Measurements from ENCODE around the gene PAQR7.

Gene PAQR7

DNA sequence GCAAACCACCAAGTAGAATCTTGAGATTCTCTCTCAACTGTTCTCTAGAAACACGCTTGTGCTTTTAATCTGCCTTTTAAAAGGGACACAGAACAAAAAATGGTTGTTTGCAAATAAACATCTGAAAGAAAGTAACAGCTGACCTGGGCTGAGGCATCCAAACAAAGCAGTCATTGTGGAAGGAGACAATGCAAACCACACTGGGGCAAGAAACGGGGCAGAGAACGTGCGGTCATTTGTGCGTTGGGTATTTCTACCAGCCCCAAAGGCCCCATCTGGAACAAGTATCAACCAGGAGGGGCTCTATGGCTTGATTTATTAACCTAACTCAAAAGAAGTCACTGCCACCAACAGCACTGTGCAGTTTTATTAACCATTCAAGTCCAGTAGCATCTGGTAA is 24.7 kb upstream of the PAQR7 start:
- no peak for DNase-seq

DNA sequence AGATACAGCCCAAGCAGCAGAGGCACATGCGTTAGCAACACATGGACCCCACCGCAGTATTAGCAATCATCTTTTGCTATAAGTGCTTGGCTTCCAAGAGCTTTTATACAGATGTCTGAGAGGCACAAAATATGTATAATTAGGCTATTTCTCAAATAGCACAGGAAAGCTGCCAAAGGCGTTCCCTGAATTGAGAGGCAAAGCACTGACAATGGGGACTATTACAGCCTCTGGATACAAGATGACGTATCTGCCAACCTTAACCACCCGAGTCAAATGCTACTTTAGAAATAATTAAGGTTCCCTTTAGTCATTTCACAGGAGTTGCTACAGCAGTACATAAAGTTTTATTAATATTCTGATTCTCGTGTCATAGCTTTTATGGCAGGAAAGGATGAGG is 24.3 kb upstream of the PAQR7 start:
- no peak for DNase-seq

DNA sequence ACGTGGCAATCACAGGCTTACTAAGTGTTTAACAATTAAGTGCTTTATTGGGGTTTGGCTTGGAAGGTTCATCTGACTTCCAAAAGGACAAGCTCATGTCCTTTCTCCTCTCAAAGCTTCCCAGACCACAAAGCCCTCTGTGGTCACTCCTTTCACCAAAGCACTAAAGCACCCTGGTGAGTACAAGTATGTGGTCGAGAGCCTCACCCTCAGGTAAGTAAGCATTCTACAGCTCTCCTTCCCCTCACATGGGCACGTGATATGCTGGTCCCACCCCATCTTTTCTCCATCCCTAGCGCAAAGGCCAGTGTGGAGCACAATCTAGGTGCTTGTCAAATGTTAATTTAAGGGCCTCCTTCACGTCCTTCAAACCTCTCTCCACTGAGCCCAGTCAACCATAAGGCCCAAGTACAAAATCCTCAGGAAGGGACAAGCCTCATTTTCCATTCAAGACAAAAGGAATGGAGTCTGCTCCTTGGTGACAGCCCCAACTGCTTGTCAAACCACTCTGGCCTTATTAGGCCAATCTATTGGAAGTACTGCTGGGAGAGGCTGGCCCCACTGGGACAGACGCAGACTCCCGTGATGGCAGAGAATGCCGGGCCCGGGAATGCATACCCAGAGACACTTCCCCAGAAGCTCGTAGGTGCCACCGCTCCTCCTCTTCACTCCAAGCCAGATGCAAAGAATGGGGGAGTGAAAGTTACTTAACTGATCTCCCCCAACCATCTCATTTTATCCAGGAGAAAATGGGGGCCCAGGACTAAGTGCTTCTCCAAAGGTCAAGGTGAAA is 22.9 kb upstream of the PAQR7 start:
- DNase-seq, result no peak

DNA sequence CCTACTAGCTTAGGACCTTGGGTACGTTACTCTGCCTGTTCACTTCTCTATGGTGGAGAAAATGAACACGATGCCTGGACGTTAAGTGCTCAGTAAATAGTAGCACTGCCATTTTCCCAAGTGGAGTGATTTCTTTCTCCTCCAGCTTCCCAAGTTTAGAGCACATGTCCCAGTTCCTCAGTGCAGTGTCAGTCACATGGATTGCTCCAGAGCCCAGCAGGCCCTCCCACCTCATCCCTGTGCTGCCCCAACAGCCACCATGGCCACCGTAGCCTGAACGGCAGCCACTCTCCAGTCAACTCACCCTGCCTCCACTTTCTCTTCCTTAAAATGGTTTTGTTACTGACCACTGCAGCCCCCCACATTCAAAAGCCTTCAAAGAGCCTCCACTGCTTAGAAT is 22.2 kb upstream of the PAQR7 start:
- DNase-seq, result no peak

DNA sequence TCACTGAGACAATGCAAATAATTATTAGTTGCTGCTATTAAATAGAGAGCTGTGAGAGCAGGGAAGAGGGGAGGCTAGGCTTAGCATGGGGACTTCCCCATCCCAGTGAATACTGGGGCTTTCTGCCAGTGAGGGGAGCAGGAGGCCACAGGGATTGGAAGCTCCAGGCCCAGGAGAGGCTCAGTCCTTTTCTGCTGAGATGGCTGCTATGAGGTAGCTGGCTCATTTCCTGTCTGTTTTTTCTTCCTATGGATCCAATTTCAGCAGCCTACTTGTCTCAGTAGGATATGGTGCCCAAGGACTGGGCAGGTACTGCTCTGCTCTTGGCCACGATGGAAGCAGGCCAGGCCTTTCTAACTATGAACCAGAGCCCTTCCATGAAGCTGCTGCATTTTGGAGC is 20.8 kb upstream of the PAQR7 start:
- no peak for DNase-seq

DNA sequence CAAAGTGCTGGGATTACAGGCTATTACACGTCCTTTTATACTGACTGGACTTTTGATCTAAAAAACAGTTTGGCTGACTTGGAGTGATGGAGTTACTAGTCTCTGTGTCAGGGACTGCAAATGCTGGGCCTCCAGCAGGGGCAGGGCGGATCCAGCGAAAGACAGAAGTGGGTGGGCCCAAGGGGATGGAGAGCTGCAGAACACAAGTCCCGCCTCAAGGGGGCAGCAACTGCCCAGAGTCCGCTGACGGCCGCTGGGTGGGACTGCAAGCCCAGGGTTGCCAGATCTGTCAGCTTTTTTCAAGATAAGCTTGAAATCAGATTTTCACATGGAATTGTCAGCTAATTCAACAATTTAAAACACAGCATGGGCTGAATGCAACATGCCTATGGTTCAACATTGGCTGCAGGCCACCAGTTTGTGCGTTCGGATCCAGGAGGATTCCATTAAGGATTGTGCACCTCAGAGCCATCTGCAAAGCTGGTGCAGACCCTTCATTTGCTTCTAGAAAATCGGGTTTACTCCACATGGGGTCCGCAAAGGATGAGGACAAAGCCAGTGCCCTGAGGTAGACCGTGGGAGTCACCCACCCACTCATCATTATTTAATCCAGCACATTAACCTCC is 20.0 kb upstream of the PAQR7 start:
- peak; percentile 78 to 98 for DNase-seq

DNA sequence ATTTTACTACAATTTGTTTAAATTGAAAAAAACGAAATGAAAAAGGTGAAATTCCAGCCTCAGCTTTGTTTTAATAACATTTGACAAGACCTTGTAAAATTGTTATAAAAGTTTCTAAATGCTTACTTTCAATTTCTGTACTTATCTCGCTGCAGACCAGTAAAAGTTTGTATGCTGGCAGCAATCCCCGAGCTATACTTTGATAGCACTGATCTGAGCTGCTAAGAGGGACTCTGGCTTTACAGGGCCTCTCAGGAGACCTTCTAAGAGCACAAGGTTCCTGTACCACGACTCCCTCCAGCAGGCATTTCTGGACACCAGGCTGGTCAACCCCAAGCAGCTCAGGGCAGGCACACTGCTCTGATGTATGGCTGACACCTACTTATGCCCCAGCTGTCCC is 17.6 kb upstream of the PAQR7 start:
- no peak for DNase-seq

DNA sequence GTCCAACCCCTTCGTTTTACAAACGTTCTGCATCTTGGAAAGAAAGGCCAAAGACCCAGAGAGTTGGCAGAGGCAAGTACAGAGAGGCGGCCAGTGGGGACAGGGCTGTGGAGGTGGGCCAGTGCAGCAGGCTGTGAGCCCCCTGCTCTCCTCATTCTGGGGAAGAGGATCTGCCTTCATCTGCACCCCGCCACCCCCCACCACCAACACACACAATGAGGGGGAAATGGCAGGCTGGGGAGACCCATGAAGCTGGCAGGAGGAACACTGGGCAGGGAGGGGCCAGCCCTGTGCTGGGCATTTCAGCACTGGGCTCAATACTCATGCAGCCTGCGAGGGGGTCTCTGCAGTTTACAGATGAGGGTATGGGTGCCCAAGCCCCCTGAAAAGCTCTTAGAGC is 16.1 kb upstream of the PAQR7 start:
- no peak for DNase-seq

DNA sequence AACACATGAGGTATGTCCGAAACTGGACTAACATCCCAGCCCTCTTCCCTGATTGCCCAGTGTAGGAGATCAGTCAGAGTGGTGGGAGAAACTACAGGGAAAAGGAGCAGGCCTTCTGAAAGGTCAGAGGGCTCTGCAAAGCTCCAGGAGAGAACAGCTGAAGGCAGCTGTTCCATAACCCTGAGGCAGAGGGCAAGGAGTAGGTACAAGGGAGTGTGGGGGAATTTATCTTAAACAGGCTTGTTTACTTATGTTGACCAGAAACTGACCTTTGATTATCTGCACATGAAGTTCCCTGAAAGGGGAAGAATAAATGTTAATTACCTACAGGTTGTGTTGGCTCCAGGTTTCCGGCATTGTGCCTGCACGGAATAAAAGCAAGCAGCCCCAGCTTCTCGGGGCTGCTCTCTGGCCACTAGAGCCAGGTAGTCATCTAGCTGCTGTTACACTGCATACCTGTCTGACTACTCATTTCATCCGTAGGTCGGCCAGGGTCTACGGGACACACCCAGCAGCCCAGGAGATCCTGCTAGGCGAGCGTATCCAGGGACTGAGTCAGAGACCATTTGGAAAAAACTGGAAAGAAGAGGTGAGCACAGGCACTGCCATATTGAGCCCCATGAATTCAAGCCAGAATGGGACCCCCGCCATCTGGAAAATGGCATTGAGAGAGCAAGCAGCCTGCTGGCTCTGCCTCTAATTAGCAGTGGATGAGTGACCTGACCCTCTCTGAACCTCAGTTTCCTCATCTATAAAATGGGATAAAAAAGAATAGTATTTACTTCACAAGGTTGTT is 14.9 kb upstream of the PAQR7 start:
- no peak for DNase-seq

DNA sequence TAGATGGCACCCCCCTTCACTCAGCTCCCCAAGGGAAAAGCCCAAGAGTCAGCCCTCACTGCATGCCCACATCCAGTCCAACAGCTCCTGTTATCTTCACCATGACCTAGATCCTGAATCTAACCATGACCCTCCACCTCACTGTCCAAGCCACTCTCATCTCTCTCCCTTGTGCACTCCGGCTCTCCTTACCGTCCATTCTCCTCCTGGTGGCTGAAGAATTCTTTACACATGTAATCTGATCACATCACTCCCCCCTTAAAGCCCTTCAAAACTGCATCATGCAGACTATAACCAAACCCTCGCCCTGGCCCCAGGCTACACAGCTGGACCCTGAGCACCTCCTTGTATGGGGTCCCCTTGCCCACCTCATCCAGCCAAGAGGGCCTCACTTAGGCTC is 14.0 kb upstream of the PAQR7 start:
- no peak for DNase-seq

DNA sequence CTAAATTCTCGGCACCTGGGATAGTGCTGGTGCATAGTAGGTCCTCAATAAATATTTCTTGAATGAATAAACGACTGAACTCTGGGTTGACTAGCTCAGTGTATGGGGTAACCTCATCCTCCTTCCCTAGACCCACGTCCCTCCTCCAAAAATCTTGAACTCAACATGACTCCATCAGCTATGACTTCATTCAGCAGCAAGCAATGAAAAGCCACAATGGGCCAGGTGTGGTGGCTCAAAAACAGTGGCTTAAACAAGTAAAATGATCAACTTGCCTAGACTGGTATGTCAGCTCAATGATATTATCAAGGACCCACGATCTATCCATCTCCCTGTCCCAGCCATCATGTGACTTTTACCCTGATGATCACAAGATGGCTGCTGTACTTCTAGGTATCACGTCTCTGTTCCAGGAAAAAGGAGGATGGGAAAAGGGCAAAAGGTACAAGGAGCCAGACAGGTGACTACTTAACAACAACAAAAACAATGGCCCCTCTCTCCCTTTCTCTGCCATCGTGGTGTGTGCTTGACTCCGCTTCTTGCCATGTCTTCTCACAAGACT is 13.0 kb upstream of the PAQR7 start:
- no peak for DNase-seq

DNA sequence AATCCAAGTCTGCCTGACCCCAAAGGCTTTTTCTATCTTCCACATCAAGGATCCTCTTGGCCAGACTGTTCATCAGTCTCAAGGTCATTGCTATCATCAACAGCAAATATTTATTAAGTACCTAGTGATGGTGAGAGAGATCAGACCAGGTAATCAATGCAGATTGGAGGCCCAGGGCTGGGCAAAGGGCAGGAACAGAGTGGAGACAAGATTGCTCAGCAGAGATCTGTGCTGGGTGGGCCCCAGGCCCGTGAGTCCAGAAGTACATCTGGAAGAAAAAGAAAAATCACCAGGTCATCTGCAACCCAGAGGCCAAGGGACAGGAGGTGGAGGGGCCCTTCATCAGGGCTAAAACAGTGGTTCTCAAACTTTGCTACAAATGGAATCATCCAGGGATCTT is 10.1 kb upstream of the PAQR7 start:
- no peak for DNase-seq

DNA sequence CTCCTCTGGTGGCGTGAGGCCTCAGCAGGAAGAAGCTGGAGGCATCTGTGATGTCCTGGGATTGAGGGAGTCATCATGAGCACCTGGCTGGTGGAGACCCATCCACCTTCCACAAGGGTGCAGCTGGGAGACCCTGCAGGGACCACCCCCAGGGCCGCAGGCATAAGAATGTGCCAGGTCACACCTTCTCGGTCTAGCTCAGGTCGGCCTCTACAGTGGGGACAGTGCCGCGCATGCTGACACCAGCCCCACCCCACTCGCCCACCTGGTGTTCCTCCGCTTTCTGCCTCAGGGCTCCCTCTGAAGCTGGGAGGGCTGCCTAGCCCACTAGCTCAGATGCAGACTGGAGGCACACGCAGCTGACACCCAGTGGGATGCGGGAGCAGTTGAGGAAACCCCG is 5.8 kb upstream of the PAQR7 start:
- no peak for DNase-seq

DNA sequence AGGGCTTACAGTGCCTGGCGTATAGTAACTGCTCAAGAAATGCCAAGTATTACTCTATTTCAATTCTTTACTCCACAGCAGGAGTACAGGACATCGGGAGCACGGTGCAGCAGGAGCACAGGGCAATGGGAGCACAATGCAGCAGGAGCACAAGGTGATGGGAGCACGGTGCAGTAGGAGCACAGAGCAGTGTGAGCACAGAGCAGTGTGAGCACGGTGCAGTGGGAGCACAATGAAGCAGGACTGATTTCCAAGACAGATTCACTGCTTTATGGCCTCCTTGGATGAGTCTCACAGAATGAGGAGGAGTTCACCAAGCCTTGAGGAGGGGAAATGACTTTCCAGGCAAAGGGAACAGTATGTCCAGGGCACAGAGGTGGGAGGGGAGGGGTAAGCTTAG is 5.0 kb upstream of the PAQR7 start:
- DNase-seq, result no peak

DNA sequence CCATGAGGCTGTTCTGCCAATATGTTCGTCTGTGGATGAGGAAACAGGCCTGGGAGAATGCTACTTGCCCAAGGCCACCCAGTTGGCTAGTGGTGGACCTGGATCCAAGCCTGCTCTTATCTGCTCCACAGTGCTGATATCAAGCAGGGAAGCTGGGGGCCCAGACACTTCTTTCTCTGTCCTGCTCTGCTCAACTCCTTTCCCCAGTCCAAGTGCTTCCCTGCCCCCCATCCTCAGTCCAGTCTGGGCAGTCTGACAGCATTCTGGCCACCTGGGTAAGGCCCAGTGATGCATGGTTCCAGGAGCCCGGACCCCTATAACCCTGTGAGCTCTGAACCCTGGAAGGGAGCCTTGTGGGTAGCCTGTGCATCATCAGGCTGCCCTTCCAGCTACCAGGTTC is 4.2 kb upstream of the PAQR7 start:
- DNase-seq, result no peak

DNA sequence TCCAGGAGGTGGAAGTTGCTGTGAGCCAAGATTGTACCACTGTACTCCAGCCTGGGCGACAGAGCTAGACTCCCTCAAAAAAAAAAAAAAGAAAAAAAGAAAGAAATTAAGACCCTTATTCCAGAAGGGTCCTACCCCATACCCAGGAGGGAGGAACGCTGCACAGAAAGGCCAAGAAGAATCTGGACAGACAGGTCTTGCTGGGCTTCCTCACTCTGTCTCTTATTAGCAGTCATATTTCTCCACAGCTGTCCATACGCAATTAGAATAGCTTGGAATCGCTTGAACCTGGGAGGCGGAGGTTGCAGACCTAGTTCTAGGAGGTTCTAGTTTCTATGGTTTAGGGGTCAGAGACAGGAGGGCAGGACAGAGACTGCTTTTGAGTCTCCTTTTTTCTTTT is 3.2 kb upstream of the PAQR7 start:
- DNase-seq, result no peak

DNA sequence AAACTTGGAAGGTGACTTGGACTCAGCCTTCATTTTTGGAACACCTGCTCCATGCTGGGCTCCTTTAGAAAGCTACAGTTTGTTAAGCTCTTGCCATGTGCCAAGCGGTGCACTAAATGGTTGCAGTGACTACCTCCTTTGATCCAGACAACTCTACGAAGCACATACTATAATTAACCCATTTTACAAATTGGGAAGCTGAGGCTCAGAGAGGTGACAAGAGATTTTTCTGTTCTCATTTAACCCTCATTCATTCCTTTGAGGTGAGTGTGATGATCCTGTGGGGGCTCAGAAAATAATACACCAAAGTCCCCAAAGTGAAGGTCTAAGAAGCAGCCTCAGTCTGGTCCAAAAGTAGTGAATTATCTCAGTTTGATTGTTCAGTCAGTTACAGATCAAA is 1.6 kb upstream of the PAQR7 start:
- no peak for DNase-seq

DNA sequence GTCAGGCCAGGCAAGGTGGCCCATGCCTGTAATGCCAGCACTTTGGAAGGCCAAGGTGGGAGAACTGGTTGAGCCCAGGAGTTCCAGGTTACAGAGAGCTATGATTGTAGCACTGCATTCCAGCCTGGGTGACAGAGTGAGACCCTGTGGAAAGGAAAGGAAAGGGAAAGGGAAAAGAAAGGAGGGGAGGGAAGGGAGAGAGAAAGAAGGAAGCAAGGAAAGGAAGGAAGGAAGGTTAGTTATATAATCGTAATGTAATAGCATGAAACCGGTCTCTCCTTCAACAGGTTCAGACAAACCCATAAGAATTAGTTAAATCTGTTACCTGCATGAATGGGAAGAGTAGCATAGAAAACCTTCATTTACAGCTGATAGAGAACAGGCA is 1.2 kb upstream of the PAQR7 start:
- no peak for DNase-seq

DNA sequence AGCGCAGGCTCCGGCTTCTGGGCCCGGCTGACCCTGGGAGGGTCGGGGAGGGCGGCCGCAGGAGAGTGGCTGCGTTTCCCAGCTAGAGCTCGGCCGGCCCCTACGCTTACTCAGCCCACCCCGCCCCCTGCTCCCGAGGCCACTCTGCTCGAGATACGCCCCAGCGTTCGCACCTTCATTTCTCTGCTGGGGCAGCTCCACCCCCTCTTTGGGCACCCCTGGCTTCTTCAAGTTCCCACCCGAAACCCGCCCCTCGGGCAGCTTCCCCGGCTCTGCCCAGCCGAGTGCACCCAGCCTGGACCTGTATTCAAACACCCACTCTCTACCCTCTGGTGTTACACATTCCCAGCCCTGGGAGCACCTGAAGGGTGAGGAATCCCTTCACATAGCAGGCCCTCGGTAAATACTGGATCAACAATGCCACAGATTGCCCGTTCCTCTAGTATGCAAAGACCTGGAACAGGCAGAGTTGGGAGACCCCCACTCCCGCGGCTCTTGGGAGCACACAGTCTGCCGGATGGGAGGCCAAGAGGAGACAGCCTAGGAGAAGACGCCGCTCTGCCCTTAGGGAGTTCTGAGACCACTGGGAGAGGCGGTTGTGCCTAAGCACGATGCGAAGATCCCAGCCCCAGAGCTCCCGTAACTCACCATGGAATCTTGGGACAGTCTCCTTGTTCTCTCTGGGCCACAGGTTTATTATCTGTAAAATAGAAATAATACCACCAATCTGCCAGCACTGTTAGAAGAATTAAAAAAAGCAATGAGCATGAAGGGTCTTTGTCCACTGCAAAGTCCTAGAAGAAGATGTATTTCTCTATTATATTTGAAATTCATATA is 566 bp upstream of the PAQR7 start:
- DNase-seq, result no peak

DNA sequence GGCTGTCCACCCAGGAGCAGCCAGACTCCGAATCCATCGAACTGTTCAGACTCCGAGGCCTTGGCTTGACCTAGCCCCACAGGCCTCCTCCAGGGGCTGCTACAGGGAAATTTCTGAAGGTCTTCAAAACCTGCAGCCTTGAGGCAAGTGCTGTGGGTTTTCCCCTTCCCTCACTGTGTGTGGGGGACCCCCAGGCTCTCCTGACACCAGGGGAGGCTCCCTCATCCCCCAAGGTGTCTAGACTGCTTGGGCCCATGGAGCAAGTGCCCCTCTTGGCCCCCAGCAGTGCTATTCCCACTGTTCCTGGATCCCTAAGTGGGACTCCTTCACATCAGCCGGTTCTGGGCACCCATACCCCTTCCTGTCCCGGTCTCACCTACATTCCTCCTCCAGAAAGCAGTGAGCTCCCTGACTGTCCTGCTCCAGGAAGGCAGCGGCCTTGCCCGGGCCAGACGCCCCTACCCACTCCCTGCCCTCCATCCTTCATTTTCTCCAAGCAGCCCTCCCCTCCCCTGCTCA is 814 bp downstream of the PAQR7 start:
- no peak for DNase-seq

DNA sequence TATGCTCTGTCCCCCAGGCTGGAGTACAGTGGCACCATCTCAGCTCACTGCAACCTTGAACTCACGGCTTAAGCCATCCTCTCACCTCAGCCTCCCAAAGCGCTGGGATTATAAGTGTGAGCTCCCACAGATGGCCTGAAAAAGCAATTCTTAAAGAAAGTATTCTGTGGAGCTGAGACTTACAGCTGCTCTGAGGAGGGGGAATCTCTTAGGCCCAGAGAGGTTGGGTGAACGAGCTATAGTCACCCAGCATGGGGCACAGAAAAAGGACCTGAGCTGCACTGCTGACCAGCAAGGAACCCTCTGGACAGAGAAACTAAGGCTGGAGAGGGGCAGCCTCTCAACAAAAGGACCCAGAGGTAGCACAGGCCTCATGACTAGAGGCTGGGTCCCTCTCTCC is 1.3 kb downstream of the PAQR7 start:
- DNase-seq, result no peak

DNA sequence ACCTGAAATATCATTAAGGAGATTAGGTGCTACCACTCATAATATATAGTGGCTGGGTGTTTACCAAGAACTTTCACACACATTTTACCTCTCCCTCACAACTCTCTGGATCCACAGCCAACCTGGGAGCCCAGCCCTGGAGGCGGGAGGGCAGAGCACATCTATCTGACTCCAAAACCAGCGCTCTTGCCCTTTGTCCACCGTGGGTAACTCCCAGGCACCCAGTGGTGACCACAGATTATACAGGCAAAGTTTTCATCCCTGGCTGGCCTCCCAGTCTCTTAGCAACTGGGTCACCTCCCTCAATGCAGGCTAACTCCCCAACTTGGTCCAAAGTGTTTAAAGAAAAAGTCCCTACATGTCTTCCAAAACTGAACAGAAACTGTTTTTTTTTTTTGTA is 2.4 kb downstream of the PAQR7 start:
- DNase-seq, result no peak

DNA sequence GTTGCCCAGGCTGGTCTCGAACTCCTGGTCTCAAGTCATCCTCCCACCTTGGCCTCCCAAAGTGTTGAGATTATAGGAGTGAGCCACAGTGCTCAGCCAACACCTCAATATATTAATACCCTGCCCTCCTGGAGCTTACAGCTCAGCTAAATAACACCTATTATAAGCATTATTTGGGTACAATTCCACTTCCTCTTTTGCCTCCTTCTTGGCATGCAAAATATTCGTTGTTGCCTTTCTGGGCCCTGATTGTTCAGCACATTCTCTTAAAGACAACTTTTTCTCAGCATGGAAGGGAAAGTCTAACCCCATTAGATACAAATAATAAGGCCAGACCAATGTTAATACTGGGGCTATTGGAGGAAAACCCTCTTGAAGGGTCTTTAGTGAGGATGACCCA is 2.8 kb downstream of the PAQR7 start:
- no peak for DNase-seq

All from inflammatory macrophage treated with lipopolysaccharide for 1 hour (primary cell).